Ureter (tissue), 1 donor: ENCODE data around the gene PXK. TPM values are rescaled to one million over a fixed set of nuclear protein-coding genes. Genes with fewer than 3 reads are reported as not detected.

Experiments
- DNase-seq: peaks from one replicate; pipeline ENCODE4 v3.0.0-alpha.2; 2020; ENCODE audit warnings: low spot score
- total RNA-seq: library from RNA; stranded (reverse); gene quantifications from one replicate; pipeline ENCODE4 v1.2.4, GENCODE V29; 2023
- donor health status: DM: yes; HTN: yes; CAD: no.

PXK gene
- total RNA-seq, 1 donor from 2014 or later, result 26.8 TPM

DNA sequence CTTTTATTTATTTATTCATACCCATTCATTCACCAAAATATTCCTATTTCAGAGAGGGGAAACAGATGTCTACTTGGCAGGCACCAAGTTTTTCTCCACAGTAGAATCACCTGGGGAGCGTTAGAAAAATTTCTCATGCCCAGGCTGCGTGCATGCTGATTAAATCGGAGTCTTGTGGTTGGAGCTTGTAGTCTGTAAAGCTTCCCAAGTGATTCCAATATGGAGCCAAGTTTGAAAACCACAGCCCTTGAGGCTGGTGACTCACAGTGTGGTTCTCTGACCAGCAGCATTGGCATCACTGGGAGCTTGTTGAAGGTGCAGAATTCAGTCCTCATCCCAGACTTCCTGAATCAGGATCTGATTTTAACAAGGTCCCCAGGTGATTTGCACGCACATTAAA lies 51.2 kb downstream of the PXK start:
- no peak for DNase-seq

DNA sequence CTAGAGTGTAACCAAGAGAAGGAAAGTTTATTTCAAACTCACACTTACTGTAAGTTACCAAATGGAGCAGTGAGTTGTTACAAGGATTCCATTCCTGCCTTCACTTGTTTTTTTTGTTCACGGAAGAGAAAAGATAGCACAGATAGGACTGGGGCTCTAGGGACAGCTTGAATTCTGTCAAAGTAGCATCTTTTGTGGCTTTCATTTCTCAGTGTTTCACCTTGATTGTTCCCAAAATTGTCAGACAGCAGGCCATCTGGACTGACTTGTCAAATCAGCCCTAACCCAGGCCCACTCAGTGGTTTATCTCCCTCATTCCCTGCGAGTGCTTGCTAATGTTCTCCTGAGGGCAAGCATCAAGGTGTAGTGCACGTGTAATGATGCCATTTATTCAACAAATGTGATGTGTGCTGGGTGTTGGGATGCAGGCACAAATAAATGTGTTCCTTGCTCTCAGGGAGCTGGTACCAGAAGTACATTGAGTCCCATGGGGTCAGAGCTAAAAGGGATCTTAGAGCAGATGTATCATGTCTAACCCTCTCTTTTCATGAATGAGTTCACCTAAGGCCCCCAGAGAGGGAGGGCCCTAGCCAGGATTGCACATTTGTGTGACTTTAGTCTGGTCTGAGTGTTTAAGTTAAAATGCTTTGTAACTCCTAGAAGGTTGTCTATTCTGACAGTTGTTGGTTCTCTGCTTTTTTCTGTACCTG lies 51.8 kb downstream of the PXK start:
- DNase-seq, result no peak

DNA sequence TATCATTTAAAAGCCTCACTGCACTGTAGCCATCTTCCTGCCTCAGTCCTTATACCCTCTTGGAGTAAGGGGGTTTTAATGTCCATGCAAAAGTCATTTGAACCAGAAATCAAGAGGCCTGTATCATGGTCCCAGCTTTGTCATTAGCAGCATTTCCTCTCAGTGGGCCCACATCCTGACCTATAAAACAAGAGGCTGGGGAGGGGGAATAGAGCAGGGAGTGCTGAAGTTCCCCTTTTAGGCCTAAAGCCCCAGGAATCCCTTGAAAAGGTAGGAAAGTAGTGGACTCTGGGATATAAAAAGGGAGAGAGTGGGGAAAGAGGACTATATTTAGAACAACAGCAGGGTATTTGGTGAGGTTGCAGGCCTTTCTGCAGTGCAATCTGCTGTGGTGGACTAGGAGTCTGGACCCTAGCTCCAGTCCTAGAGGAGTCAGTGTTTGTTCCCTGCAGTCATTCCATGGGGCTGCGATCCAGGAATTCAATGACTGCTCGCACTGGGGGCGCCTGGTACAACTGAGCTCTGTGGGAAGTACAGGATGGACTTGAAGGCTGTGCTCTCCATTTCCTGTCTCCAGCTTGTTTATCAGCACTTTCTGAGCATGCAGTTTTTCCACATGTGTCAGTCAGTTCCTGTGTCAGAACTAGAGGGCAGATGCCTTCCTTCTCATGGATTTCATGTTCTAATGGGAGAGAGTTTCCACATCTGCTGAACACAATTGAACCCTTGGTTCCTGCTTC lies 54.1 kb downstream of the PXK start:
- no peak for DNase-seq

DNA sequence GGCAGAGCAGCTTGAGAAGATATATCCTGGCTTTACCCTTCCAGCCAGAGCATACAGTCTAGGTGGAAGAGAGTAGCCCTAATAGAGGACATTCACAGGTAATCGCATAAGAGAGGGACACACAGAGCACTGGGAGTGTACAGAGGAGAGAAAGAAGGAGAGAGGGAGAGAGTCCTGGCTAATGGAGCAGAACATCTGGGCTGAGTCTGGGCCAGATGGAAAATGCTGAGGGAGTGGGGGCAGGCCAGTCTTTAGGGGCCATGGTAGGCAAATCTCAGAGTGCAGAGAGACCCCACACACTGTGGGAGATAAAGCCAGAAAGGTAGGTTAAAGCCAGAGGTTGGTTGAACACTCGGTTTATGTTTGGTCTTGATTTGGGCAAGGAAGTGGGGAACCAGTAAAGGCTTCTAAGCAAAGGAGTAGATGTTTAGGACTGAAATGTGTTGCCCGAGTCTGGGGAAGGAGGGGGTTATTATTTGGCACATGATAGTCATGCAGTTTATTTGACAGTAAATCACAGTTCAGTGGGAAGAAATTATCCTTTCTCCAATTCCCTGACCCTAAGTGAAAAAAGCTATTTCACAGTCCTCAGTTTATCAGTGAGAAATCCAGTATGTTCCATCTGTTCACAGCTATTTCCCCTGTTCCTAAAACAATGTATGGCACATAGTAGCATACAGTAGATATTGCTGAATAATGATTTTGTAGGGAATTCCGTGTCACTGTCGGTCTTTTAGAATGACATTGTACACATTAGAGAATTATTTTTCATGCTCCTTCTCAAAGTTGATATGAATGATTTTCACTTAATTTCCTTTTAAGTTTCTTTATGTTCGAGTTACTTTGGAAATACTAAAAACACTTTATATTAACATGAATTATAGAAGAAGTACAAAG lies 55.2 kb downstream of the PXK start:
- DNase-seq, result no peak

DNA sequence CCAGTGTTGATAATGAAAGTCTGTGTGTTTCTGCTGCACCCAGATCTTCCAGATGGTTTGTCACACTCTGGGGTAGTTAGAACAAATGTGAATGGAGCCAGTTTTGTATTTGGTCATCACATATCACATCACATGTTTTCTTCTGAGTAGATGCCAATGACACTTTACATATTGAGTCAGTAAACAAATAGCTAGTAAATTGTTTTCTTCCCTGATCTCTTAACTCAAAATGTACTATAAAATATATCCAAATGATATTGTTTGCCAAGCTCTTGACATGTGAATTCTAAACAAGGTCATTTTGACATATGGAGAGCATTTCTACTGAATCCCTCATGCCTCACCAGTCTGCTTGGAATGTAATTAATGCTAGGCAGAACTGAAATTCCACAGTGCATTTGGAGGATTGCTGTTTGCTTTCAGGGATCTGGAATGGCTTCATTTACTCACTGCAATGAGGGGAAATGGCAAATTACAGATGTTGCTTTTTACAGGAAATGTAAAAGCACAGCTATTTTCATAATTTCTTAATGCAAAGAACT lies 55.9 kb downstream of the PXK start:
- DNase-seq, result no peak

DNA sequence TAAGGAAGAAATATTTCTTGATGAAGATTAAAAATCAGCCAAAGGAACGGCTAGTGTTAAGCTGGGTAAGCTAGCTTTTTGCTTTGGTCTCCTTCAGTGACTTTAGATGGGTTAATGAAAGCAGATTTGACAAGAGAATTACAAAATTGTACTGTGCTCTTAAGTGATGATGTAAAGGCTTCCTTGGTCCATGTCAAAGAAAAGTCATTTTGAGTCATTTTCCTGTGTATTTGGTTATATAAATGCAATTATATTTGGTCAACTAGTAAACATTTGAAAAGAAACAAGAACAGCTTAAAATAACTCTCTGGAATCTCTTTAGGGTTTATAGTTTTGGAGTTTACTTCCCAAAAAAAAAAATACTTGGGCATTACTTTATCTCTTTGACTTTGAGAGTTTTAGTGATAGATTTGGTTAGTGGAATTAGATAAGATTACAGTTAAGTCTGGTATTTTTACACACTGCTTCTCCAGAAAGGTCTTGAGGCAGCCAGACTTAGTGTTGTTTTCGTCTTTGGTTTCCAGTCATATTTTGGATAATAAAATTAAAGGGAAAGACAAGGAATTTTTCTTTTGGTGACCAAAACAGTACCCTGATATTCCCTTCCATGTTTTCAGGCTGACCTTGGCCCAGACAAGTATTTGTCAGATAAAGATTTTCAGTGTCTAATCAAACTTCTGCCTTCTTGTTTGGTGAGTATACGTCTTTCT lies 58.6 kb downstream of the PXK start:
- no peak for DNase-seq

DNA sequence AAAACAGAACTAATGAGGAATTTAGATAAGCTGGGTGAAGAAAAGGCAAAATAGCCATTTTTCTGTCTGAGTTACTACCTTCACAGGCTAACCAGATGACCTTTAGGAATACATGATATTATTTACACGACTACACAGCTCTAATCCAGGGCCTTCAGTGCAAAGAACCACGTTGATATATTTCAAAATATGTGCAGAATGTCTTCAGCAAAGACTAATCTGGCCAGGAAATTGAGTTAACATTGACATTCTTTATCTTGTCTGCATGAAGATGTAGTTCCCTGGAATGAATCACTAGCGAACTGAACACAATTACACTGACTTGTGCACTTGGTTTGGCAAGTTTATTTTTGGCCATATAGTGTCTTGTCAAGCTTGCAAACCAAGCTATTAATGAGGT lies 59.5 kb downstream of the PXK start:
- no peak for DNase-seq

DNA sequence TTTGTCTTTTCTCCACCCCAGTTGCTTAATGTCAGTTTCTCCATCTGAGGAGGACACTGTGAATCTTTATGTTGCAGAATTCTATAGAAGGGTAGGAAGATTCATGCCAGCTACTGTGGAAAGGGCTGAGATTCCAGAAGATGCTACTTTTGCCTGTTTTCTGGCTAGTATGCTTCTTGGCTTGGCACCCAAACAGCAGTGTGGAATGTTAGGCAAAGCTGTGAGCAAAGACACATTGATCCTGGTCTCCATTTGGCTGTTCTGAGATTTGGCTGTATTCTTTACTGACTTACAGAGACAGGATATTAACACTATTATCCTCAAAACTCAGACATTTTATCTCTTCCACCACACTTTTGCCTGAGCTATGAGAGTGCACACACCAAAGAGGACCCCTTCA lies 61.6 kb downstream of the PXK start:
- no peak for DNase-seq

DNA sequence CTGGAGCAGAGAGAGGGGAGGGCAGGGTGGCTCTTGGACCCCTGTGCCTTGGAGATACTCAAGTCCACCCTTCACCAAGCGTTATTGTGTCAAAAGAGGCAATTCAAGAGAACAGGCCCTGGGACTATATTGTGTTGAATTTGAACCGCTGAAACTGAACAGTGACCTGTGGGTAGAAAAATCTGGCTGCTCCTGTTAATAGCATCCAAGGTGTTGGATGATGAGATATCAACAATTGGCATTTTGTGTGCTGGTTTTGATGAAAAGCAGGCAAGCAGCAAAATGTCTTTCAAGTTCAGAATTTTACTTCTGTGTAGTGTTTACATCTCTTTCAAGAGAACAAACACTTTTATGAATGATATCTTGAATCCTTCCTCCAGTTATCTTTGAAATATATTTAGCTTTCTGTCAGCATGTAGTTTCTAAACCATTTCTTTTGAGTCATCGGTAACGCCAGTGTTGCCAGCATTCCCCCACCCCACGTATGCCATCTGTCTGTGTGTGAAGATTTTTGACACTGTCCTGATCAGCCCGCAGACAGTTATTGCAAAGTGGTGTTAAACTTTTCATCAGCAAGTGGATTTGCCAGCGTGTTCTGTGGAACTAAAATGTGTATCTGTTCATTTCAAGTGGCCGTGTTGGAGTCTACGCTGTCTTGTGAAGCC lies 66.1 kb downstream of the PXK start:
- DNase-seq, result no peak

DNA sequence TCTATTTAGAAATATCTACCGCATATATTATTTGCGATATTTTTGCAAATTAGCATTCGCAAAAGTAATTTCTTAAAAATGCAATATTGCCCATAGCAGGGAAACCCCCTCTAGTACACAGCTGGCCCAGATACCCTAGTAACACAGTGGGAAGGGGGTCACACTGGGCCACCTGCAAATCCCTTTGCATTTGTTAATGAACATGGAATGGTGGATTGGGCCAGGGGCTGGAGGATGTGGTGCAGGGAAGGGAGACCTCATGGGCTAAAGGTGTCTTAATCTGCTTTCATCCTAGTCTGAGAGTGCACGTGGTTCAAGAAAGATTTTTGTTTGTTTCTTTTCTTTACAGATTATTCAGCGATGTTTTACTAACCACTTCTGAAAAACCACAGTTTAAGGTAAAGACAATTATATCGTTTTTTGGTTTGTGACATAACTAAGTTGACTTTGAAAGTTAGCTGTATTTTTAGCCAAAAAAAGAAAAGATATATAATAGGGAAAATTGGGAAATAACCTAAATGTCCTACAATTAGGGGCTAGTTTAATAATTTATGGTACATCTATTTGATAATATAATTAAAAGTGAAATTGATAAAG lies 70.9 kb downstream of the PXK start:
- no peak for DNase-seq

DNA sequence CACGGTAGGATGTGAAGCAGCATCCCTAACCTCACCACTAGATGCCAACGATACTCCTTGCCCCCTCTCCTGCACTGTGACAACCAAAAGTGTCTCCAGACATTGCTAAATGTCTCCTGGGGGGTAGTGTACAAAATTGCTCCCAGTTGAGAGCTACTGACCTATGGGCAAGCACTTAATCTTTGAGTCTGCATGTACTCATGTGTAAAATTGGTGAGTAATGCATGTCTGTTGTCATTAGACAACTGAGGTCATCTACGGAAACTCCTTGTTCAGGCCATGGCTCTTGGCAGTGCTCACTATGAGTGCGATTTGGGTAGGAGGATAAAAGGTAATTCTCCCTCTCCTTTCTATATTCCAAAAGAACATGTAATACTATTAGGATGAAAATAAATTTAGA lies 71.7 kb downstream of the PXK start:
- no peak for DNase-seq

DNA sequence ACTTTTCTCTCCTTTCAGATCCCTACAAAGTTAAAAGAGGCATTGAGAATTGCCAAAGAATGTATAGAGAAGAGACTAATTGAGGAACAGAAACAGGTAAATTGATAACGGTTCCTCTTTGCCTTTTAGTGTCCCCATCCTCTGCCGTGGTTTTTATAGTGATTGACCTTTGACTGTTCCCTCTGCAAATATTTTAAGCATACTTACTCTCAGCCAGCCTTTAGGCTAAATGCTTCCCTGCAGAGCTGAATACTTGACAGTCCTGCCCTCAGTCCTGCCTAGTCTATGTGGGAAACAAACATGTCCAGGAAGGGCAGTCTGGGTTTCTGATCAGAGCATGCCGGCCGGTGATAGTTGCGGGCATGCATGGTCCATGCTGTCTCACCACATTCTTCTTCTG lies 76.2 kb downstream of the PXK start:
- no peak for DNase-seq

DNA sequence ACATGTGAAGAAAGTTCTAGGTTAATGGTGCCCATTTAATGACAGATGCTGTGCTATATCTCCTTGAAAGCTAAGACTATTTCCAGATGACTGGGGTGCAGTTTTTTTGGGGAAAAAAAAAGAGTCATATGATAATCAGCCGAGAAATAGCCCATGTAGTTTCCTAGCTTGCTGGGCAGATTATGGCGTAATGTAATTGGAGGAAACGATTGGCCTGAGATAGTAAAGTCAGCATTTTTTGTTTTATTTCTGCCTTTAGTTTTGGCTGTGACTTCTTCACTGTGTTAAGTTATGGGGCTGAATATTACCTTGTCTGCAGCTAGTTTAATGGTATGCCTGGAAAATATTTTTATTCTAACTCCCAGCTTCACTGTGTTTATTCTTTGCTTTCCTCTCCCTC lies 77.0 kb downstream of the PXK start:
- DNase-seq, result no peak

DNA sequence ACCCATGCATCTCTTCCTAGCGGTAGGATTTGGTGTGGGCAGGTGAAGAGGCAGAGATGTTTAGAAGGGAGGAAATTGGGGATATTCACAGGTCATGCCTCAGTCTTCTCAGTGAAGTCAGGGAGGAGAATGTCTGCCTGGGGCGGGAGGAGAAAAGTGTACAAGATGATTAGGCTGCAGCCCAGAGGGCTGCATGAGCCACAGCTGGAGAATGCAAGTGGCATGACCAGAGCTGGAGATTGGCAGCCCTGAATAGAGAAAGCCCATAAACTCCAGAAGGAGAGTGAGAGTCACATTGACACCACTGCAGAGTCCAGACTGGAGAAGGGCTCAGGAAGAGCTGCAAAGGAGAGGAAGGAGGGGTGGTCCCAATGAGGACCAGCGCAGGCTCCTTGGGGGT lies 78.3 kb downstream of the PXK start:
- DNase-seq, result no peak

DNA sequence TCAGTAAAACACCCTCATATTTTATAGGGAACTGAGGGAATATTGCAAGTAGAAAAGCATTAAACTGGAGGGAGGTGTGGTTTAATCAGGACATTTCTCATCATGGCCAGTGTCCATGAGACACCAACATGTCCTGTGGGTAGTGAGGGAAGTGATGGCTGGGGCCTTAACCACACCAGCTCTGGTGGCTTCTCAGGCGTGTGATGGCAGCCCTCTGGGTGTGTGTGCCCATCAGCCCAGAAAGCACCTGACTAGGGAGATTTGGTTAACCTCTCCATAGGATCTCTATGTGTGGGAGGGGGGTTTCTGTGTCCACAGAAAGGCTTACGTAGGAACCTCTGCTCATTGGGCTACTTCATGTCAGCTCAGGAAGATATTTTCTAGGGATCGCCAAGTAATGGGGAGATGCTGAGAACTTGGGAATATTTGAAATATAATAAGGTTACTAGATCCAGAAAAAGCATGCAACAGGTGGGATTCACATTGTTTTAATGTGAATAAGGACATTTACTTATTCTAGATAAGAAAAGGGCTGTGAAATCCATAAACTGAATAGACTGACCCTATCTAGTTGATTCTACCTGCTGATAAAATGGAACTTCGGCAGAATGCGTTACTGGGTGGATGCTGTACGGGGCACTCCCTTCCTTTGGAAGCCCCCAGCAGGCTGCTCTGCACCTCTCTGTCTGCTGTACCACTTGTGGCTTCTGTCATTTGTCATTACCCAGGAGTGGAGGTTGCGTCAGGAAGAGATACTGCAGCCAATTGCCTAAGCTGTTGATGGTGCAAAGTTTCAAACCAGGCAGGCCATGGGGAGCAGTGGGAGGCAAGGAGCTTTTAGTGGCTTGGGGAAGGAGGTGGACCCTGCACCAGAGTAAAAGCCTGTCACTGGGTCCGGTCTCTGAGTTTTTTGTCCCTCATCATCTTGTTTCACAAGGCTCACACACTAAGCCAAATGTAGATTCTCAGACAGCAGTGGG lies 79.4 kb downstream of the PXK start:
- no peak for DNase-seq

DNA sequence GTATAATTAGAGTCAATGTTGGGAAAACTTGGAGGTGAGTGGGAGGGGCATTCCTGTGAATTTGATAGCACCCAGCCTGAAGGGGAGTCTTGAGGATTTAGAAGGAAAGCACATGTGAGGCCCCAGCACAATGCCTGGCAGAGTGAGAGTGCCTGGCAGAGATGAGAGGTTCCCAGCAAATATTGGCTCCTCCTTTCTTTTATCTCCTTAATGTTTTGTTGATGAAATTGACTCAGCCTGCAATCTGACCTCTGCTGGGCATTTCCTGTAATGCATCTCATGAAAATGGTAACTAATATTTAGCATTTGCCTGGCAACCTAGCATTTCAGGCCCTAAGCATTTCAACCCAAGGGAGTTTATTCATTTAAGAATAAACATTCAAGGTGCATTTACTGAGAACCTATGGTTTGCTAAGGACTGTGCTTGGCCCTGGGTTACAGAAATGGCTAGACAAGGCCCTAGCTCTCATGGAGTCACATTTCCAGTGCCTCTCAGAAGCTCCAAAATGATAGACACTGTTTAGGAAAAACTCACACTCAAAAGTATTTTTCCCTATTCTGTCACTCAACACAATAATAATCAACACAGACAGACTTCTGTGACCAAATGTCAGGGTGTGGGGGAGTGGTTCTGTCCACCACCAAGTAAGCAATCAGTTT lies 82.0 kb downstream of the PXK start:
- DNase-seq, result peak; percentile 56

DNA sequence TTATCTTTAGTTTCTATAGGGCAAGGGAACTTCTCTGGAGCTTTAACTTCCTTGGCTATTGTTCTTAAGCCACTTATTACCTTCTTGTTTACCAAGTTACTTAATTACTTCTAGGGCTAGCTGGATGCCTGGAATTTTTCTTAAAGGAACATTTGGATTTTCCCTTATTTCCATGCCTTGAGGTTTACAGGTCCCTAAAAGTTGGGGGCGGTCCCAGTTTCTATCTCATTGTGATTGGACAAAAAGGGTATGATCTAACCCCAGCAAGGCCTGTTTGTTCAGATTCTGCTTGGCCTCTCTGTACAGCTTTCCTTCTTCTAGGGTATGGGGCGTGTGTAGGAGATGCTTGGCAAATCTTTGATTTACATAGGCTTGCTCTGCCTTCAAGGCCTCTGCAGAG lies 83.5 kb downstream of the PXK start:
- no peak for DNase-seq

DNA sequence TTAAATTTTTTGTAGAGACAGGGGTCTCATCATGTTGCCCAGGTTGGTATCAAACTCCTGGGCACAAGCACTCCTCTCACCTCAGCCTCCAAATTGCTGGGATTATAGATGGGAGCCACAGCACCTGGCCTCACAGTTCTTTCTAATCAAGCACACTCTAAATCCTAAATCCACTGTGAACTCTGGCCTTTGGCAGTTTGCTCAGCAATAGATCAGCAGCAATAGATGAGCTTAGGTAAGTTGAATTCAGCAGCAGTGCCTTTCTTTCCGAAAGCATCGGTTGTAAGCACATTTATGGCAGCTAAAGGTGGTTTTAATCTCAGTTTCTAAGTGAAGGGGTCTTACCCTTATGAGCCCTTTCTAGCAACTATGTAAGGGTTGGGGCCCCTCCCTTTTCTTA lies 84.4 kb downstream of the PXK start:
- DNase-seq, result no peak

DNA sequence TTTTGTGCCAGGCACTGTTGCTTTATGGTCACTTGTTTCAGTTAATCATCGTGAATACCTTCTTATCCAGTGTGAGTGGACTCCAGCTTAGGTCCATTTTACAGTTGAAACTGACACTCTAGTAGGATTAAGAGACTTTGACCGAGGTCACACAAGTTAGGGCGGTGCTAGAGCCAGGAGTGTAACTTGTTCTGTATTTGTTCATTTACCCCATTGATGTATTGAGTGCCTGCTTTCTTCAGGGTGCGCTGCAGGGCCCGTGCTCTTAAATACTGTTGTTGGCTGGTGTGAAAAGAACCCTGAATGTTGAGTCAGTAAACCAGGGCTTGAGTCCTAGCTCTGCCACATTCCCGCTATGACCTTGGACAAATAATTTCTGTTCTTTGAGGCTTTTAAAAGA lies 85.5 kb downstream of the PXK start:
- no peak for DNase-seq
